ENCODE results near the gene CTIF. TPM values are rescaled to one million over a fixed set of nuclear protein-coding genes. Genes with fewer than 3 reads are reported as not detected.
A peak's percentile ranks its signal among the peaks of the same experiment; 100 is the strongest.

The CTIF gene
- total RNA-seq, 6 donors from 2014 or later: 32.1 to 62.4 (median 47.8) TPM

- ATAC-seq (ENCODE audit: low FRiP score in 2 of 2) (peak in 1 of 2 donors; percentile 85), DNase-seq (no peak)
- Histone ChIP-seq H3K36me3 (no peaks in the 10 kb centered on the region), H3K27ac (peak overlapping the region in 2 of 4 donors; percentile 4 to 49), H3K9me3 (no peaks in the 10 kb centered on the region), H3K27me3 (no peaks in the 10 kb centered on the region), H3K4me1 (peaks cover 15 to 29% (median 19%) of the 10 kb centered on the region in 4 donors), H3K4me3 (peak overlapping the region in 1 of 4 donors; percentile 10)
- TF ChIP-seq EP300 (IDR thresholded peaks at IDR 0.05): no peak
- no peak for TF ChIP-seq POLR2AphosphoS5 (IDR thresholded peaks at IDR 0.05)
- TF ChIP-seq CTCF (IDR thresholded peaks at IDR 0.05): no peak
- TF ChIP-seq POLR2A (IDR thresholded peaks at IDR 0.05): no peak
- WGBS, 2 donors: 65 to 69% methylated on average over 8 to 9 of the region's 9 CpGs
Observed at GRCh38 chr18:48657447-48658120, 118.8 kb downstream of the CTIF start.

- TF ChIP-seq POLR2AphosphoS5 (IDR thresholded peaks at IDR 0.05) (no peak), POLR2A (IDR thresholded peaks at IDR 0.05) (no peak), CTCF (IDR thresholded peaks at IDR 0.05) (no peak), EP300 (IDR thresholded peaks at IDR 0.05) (no peak)
- no peak overlapping the region for H3K4me3 ChIP-seq
- no peak overlapping the region for H3K27ac ChIP-seq
- DNase-seq (no peak), ATAC-seq (ENCODE audit: low FRiP score in 2 of 2) (no peak)
- H3K27me3 ChIP-seq: no peaks in the 10 kb centered on the region
- 71 to 100% methylated on average over 1 to 5 of the region's 5 CpGs for WGBS, 2 donors
- H3K36me3 ChIP-seq: no peaks in the 10 kb centered on the region
- peaks cover 21 to 36% (median 22%) of the 10 kb centered on the region in 4 donors for H3K4me1 ChIP-seq
- no peaks in the 10 kb centered on the region for H3K9me3 ChIP-seq
Observed at GRCh38 chr18:48658721-48659120, 119.9 kb downstream of the CTIF start.

- H3K4me3 ChIP-seq: no peak overlapping the region
- H3K36me3 ChIP-seq: no peaks in the 10 kb centered on the region
- no peaks in the 10 kb centered on the region for H3K27me3 ChIP-seq
- WGBS, 2 donors: 93 to 94% methylated on average over 18 to 19 of the region's 19 CpGs
- peaks cover 25 to 43% (median 29%) of the 10 kb centered on the region in 4 donors for H3K4me1 ChIP-seq
- ATAC-seq (ENCODE audit: low FRiP score in 2 of 2) (no peak), DNase-seq (no peak)
- no peak overlapping the region for H3K27ac ChIP-seq
- H3K9me3 ChIP-seq: no peaks in the 10 kb centered on the region
- no peak for TF ChIP-seq EP300 (IDR thresholded peaks at IDR 0.05)
- no peak for TF ChIP-seq CTCF (IDR thresholded peaks at IDR 0.05)
- TF ChIP-seq POLR2AphosphoS5 (IDR thresholded peaks at IDR 0.05): no peak
- TF ChIP-seq POLR2A (IDR thresholded peaks at IDR 0.05): no peak
Observed at GRCh38 chr18:48659188-48660009, 120.6 kb downstream of the CTIF start.

GRCh38 chr18:48660346-48661228 lies 121.8 kb downstream of the CTIF start:
- Histone ChIP-seq H3K27me3 (no peaks in the 10 kb centered on the region), H3K36me3 (peaks cover 0 to 2% (median 0%) of the 10 kb centered on the region in 4 donors), H3K4me1 (peaks cover 25 to 44% (median 30%) of the 10 kb centered on the region in 4 donors), H3K27ac (peak overlapping the region in 3 of 4 donors; percentile 18 to 54 (median 21)), H3K4me3 (no peak overlapping the region), H3K9me3 (no peaks in the 10 kb centered on the region)
- TF ChIP-seq POLR2AphosphoS5 (IDR thresholded peaks at IDR 0.05): no peak
- TF ChIP-seq CTCF (IDR thresholded peaks at IDR 0.05): no peak
- no peak for TF ChIP-seq POLR2A (IDR thresholded peaks at IDR 0.05)
- no peak for TF ChIP-seq EP300 (IDR thresholded peaks at IDR 0.05)
- WGBS, 2 donors: 69 to 71% methylated on average over 6 to 7 of the region's 7 CpGs
- DNase-seq (no peak), ATAC-seq (ENCODE audit: low FRiP score in 2 of 2) (no peak)
